Activated CD4-positive, alpha-beta memory T cell treated with anti-CD3 and anti-CD28 coated beads for 36 hours (primary cell): Measurements from ENCODE around the gene GATAD1. TPM values are rescaled to one million over a fixed set of nuclear protein-coding genes. Genes with fewer than 3 reads are reported as not detected.
"Not testable (repeated sequence)": the region's sequence is repeated elsewhere in the genome, so short reads cannot be mapped to it uniquely, and the experiment has no call there.

Experiments
- CTCF ChIA-PET: fragments of 350-600 bp; sonication (Branson Sonifier 250); formaldehyde crosslinking; loops from one replicate; lab custom pipeline; 2021; ENCODE audit warnings: antibody characterized with exemption, inconsistent platforms; lab: Charles Lee
- POLR2A ChIA-PET: fragments of 350-600 bp; sonication (Branson Sonifier 250); formaldehyde crosslinking; loops from one replicate; lab custom pipeline; 2021; ENCODE audit warnings: antibody characterized with exemption; lab: Charles Lee
- DNase-seq: peaks from one replicate; pipeline ENCODE4 v3.0.0-alpha.2; 2020
- H3K27ac Mint-ChIP-seq: one replicate; pipeline ENCODE4 v1.8.0; 2021; ENCODE audit warnings: mixed read lengths
- H3K27me3 Mint-ChIP-seq: one replicate; pipeline ENCODE4 v1.8.0; 2021; ENCODE audit warnings: mixed read lengths
- H3K36me3 Mint-ChIP-seq: one replicate; pipeline ENCODE4 v1.8.0; 2021; ENCODE audit warnings: mixed read lengths
- H3K4me1 Mint-ChIP-seq: one replicate; pipeline ENCODE4 v1.8.0; 2021; ENCODE audit warnings: low read depth, mixed read lengths
- H3K4me3 Mint-ChIP-seq: one replicate; pipeline ENCODE4 v1.8.0; 2021; ENCODE audit warnings: mild to moderate bottlenecking, mixed read lengths
- H3K9me3 Mint-ChIP-seq: one replicate; pipeline ENCODE4 v1.8.0; 2021; ENCODE audit warnings: mixed read lengths
- intact Hi-C: fragments of 100-400 bp; cut with micrococcal nuclease; formaldehyde crosslinking; loops from one replicate; pipeline ENCODE4 v1.15.1; 2023
- total RNA-seq, 2 experiments: library from RNA; stranded (reverse); gene quantifications; one replicate each; pipeline ENCODE4 v1.2.3, GENCODE V29; 2021

Gene GATAD1
- total RNA-seq, 2 experiments from 2014 or later = 19.4 to 21.2 TPM

DNA sequence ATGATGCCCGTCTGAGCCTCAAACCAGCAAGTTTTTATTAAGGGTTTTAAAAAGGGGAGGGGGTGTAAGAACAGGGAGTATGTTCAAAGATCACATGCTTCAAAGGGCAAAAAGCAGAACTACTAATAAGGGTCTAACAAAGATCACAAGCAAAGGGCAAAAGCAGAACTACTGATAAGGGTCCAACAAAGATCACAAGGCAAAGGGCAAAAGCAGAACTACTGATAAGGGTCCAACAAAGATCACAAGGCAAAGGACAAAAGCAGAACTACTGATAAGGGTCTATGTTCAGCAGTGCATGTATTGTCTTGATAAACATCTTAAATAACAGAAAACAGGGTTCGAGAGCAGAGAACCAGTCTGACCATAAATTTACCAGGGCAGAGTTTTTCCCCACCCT lies 4.6 kb upstream of the GATAD1 start:
- DNase-seq, intact Hi-C loops, H3K27ac Mint-ChIP-seq, H3K9me3 Mint-ChIP-seq, H3K36me3 Mint-ChIP-seq, POLR2A ChIA-PET, H3K27me3 Mint-ChIP-seq, CTCF ChIA-PET, H3K4me1 Mint-ChIP-seq, H3K4me3 Mint-ChIP-seq: not testable (repeated sequence)

DNA sequence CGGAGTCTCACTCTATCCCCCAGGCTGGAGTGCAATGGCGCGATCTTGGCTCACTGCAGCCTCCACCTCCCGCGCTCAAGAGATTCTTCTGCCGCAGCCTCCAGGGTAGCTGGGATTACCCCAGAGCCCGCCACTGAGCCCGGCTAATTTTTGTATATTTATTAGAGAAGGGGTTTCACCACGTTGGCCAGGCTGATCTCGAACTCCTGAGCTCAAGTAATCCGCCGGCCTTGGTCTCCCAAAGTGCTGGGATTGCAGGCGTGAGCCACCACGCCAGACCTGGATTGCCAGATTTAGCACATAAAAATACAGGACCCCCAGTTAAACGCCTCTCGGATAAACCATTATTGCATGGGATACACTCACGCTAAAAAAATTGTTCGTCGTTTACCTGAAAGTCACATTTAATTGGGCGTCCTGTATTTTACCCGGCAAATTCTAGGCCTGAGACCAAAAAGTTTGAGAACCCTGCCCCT lies 375 bp upstream of the GATAD1 start:
- Mint-ChIP-seq H3K36me3 (peaks cover 16% of the 10 kb centered on the region), H3K4me3 (peak overlapping the region; percentile 77), H3K27ac (peak overlapping the region; percentile 81), H3K9me3 (no peaks in the 10 kb centered on the region), H3K27me3 (no peaks in the 10 kb centered on the region), H3K4me1 (peaks cover 16% of the 10 kb centered on the region)
- intact Hi-C loops = loop anchor here (1.0 to 5.0 kb wide), 7 partner anchors 23 to 1185 kb away; partner anchors contain the start of genes CYP51A1, FZD1, LRRD1 and PEX1
- no peak for DNase-seq
- CTCF ChIA-PET = interaction anchor here (0.6 to 5.4 kb wide), 31 partner anchors 11 to 1992 kb away, joined by 3 to 125 read pairs (median 5); partner anchors contain the start of genes AKAP9, ANKIB1, CYP51A1 and KRIT1
- POLR2A ChIA-PET = interaction anchor here (0.6 to 3.1 kb wide), 7 partner anchors 16 to 507 kb away, joined by 3 to 17 read pairs (median 4); partner anchors contain the start of genes ANKIB1, CYP51A1, KRIT1 and PEX1

DNA sequence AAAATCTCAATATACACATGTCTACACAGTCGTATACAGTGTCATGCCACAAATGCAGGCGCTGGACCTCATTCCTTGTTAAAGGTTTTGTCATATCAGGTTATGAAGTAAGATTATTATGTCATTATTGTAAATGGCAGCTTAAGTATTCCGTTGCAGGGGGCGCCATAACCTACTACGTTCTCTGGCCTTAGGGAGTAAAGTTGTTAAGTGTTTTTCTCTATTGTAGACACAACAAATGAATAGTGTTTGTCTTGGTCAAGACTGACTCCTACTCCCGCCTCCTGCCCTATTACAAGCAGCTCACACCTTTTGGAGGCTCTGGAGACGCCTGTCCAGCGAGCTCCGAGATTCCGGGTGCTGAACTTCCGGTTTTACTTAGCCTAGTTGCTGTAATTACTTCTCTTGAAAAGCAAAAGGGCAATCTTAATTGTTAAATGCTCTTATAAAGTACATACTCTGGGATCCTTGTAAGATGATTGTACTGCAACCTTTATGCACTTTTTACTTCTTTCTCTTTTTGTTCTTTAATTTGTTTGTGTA lies 994 bp downstream of the GATAD1 start:
- DNase-seq = peak; percentile 66
- Mint-ChIP-seq H3K27me3 (no peaks in the 10 kb centered on the region), H3K36me3 (peaks cover 16% of the 10 kb centered on the region), H3K9me3 (no peaks in the 10 kb centered on the region), H3K27ac (peak overlapping the region; percentile 81), H3K4me1 (peaks cover 16% of the 10 kb centered on the region), H3K4me3 (peak overlapping the region; percentile 82)
- POLR2A ChIA-PET = interaction anchor here (0.6 to 3.1 kb wide), 6 partner anchors 12 to 577 kb away, joined by 3 to 17 read pairs (median 6); partner anchors contain the start of genes ANKIB1, CYP51A1, KRIT1 and PEX1
- intact Hi-C loops = loop anchor here (1.0 to 5.0 kb wide), 5 partner anchors 203 to 1186 kb away; partner anchors contain the start of genes AKAP9, ANKIB1, FZD1 and KRIT1
- CTCF ChIA-PET = interaction anchor here (1.0 to 5.4 kb wide), 22 partner anchors 9 to 670 kb away, joined by 3 to 125 read pairs (median 6); partner anchors contain the start of genes ANKIB1, KRIT1, LRRD1 and MTERF1

DNA sequence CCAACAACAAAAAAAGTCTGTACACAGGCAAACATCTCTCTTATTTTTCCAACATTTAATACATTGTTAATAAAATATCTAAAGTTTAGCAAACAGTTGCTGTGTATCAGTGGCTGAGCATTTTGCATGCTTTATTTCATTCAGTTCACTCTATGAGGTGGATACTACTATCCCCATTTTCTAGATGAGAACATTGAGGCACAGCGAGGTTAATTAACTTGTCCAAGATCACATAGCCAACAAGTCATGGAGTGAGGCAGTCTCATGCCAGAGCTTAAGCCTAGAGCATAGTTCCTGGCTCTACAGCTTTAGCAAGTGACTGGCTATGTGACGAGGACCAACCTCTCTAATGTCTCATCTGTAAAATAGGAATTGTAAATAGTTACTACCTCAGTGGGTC lies 4.4 kb downstream of the GATAD1 start:
- H3K9me3 Mint-ChIP-seq = no peaks in the 10 kb centered on the region
- H3K4me1 Mint-ChIP-seq = peaks cover 12% of the 10 kb centered on the region
- H3K36me3 Mint-ChIP-seq = peaks cover 27% of the 10 kb centered on the region
- no peak overlapping the region for H3K27ac Mint-ChIP-seq
- H3K4me3 Mint-ChIP-seq = no peak overlapping the region
- no peak for DNase-seq
- ChIA-PET POLR2A (no interaction called here), CTCF (interaction anchor here (2.0 kb wide), 1 partner anchor 9 kb away, joined by 10 read pairs; no protein-coding TSS in a partner anchor)
- intact Hi-C loops = no loop called here
- no peaks in the 10 kb centered on the region for H3K27me3 Mint-ChIP-seq

DNA sequence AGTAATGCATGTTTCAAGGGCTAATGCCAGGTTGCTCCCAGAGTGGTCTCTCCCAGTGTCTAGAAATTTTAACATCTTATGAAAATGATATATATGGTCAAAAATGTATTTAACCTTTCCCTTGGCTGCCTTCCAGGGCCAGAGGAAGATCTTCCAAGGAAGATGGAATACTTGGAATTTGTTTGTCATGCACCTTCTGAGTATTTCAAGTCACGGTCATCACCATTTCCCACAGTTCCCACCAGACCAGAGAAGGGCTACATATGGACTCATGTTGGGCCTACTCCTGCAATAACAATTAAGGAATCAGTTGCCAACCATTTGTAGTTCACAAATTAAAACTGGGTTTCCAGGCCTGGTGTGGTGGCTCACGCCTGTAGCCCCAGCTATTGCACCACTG lies 9.0 kb downstream of the GATAD1 start:
- ChIA-PET CTCF (interaction anchor here (2.7 kb wide), 1 partner anchor 9 kb away, joined by 14 read pairs; the partner anchor contains the start of gene GATAD1), POLR2A (no interaction called here)

DNA sequence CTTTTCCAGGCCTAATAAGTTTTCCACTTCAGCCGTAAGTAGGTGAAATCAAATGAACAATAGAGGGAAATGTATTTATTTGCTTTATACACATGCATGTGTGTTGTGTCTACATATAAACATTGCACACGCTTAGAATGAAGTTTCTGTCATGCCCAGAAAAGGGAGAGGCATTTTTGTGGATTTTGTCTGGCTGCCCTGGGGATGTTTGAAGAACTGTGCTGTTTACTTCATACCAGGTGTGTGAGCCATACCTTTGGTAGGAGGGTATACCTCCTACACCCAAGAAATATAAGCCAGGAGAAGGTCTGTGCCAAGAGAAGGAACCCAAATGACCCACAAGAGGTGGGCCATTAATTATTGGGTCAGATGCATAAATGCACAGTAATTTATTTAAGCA lies 12.8 kb downstream of the GATAD1 start:
- intact Hi-C loops = loop anchor here (5.0 kb wide), 1 partner anchor 283 kb away; the partner anchor contains the start of gene LRRD1
- Mint-ChIP-seq H3K36me3 (peaks cover 7% of the 10 kb centered on the region), H3K4me3 (no peak overlapping the region), H3K9me3 (no peaks in the 10 kb centered on the region), H3K27me3 (no peaks in the 10 kb centered on the region), H3K27ac (no peak overlapping the region), H3K4me1 (no peaks in the 10 kb centered on the region)
- CTCF ChIA-PET = interaction anchor here (1.2 to 3.0 kb wide), 3 partner anchors 9 to 117 kb away, joined by 3 to 13 read pairs (median 10); partner anchors contain the start of gene GATAD1
- POLR2A ChIA-PET = interaction anchor here (1.2 kb wide), 1 partner anchor 12 kb away, joined by 3 read pairs; no protein-coding TSS in a partner anchor
- no peak for DNase-seq

More for the DNA sequence above, 9.0 kb downstream of the GATAD1 start:
- H3K27ac Mint-ChIP-seq = no peak overlapping the region
- H3K27me3 Mint-ChIP-seq = no peaks in the 10 kb centered on the region
- H3K9me3 Mint-ChIP-seq = no peaks in the 10 kb centered on the region
- no peak overlapping the region for H3K4me3 Mint-ChIP-seq
- no peaks in the 10 kb centered on the region for H3K4me1 Mint-ChIP-seq
- peaks cover 14% of the 10 kb centered on the region for H3K36me3 Mint-ChIP-seq
- no peak for DNase-seq
- intact Hi-C loops = no loop called here

DNA sequence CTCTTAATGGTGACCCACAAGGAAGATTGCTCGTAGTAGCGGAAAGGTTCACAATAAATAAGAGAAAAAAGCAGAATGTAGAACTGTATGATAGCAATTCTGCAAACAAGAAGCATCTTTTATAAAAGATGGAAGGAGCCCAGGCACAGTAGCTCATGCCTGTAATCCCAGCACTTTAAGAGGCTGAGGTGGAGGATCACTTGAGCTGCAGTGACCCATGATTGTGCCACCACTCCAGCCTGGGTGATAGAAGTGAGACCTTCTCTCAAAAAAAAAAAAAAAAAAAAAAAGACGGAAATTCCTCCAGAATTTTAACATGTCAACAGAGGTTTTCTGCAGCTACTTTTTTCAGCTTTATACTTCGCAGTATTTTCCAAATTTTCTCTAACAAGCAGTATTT lies 13.2 kb downstream of the GATAD1 start:
- H3K27me3 Mint-ChIP-seq = no peaks in the 10 kb centered on the region
- CTCF ChIA-PET = interaction anchor here (0.7 to 3.0 kb wide), 11 partner anchors 10 to 327 kb away, joined by 3 to 13 read pairs (median 3); partner anchors contain the start of genes GATAD1, PEX1 and RBM48

DNA sequence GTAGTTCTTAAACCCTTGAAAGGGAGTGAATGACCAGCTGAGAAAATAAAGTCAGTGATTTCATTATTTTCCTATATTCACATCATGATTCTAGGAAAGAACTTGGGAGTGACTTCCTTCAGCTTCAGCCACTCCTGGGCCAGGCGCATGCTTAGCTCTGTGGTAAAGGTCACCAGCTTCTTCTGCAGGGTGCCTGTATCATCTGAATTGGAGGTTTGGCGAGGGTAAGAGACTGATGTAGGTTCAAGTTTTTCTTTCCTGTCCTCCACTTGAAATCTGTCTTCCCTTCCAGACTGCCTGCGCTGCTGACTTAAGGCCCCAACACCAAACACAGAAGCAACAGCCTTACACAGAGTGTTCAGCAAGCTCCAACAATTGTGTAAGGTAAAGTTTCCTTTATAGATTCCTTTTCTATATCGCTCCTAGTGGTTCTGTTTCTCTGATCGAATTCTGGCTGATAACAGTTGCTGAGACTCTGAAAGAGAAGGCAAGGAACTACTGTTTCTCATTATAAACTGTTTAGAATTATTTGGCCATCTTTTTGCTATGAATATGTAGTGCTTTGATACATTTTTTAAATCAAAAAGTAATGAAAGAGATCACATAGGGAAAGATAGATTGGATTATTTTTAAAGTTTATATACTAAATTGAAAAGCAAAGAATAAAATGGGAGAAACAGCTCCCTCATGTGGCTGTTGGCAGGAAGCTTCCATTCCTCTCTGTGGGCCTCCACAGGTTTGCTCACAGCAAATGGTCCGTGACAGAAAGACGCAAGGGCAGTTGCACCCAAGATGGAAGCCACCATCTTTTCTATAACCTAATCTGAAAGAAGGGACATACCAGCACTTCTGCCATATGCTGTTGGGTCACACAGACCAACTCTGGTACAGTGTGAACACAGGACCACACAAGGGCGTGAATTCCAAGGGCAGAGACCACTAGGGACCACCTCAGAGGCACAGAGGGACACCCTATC lies 14.0 kb downstream of the GATAD1 start:
- CTCF ChIA-PET = interaction anchor here (0.5 to 3.0 kb wide), 18 partner anchors 11 to 328 kb away, joined by 3 to 13 read pairs (median 3); partner anchors contain the start of genes GATAD1, PEX1 and RBM48
- Mint-ChIP-seq H3K4me1 (no peaks in the 10 kb centered on the region), H3K36me3 (peaks cover 5% of the 10 kb centered on the region), H3K27me3 (no peaks in the 10 kb centered on the region), H3K9me3 (no peaks in the 10 kb centered on the region), H3K27ac (no peak overlapping the region), H3K4me3 (no peak overlapping the region)
- POLR2A ChIA-PET = no interaction called here
- intact Hi-C loops = loop anchor here (1.0 to 5.0 kb wide), 2 partner anchors 37 to 284 kb away; partner anchors contain the start of gene LRRD1
- peak; percentile 41 for DNase-seq

More for the DNA sequence above, 13.2 kb downstream of the GATAD1 start:
- no peaks in the 10 kb centered on the region for H3K4me1 Mint-ChIP-seq
- DNase-seq = no peak
- H3K4me3 Mint-ChIP-seq = no peak overlapping the region
- POLR2A ChIA-PET = interaction anchor here (1.2 kb wide), 1 partner anchor 13 kb away, joined by 3 read pairs; no protein-coding TSS in a partner anchor
- intact Hi-C loops = loop anchor here (5.0 kb wide), 1 partner anchor 283 kb away; the partner anchor contains the start of gene LRRD1
- no peaks in the 10 kb centered on the region for H3K9me3 Mint-ChIP-seq
- peaks cover 7% of the 10 kb centered on the region for H3K36me3 Mint-ChIP-seq
- no peak overlapping the region for H3K27ac Mint-ChIP-seq

DNA sequence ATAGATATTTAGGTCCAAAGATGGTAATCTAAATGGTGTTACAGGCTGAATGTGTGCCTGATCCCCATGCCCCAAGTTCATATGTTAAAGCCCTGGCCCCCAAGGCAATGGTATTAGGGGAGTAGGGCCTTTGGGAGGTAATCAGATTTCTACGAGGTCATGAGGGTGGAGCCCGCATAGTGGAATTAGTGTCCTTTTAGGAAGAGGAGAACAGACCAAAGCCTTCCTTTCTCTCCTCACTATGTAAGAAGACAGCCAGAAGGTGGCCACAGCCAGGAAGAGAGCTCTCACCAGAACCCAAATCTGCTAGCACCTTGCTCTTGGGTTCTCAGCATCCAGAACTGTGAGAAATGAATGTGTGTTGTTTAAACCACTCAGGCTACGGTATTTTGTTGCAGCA lies 15.3 kb downstream of the GATAD1 start:
- DNase-seq = no peak
- no peaks in the 10 kb centered on the region for H3K4me1 Mint-ChIP-seq
- H3K27me3 Mint-ChIP-seq = no peaks in the 10 kb centered on the region
- ChIA-PET POLR2A (no interaction called here), CTCF (no interaction called here)
- no peak overlapping the region for H3K4me3 Mint-ChIP-seq
- H3K9me3 Mint-ChIP-seq = no peaks in the 10 kb centered on the region
- H3K36me3 Mint-ChIP-seq = peaks cover 4% of the 10 kb centered on the region
- H3K27ac Mint-ChIP-seq = no peak overlapping the region
- intact Hi-C loops = loop anchor here (5.0 kb wide), 1 partner anchor 285 kb away; the partner anchor contains the start of gene LRRD1

DNA sequence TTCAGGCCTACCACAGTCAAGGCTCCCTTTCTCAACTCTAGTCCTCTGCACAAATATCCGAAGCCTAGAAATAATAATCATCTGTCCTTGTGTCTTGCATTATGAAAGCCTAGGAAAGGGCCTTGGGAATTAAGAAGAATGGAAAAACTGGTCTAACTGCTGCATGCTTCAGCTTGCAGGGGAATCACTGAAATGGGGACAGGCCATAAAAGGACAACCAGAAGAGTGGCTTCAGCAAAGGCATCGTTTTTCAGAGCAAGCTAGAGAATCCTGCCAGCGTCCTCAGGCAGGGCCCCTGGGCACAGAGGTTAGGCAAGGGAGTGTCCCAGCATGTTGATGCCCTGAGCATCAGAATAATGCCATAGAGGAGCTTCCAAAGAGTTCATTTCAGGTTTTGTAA lies 17.2 kb downstream of the GATAD1 start:
- no peaks in the 10 kb centered on the region for H3K27me3 Mint-ChIP-seq
- H3K4me3 Mint-ChIP-seq = no peak overlapping the region
- peaks cover 13% of the 10 kb centered on the region for H3K9me3 Mint-ChIP-seq
- intact Hi-C loops = loop anchor here (5.0 kb wide), 1 partner anchor 287 kb away; the partner anchor contains the start of gene LRRD1
- POLR2A ChIA-PET = no interaction called here
- DNase-seq = no peak
- H3K27ac Mint-ChIP-seq = no peak overlapping the region
- H3K36me3 Mint-ChIP-seq = peaks cover 8% of the 10 kb centered on the region
- no peaks in the 10 kb centered on the region for H3K4me1 Mint-ChIP-seq
- CTCF ChIA-PET = interaction anchor here (1.9 kb wide), 1 partner anchor 41 kb away, joined by 7 read pairs; no protein-coding TSS in a partner anchor

DNA sequence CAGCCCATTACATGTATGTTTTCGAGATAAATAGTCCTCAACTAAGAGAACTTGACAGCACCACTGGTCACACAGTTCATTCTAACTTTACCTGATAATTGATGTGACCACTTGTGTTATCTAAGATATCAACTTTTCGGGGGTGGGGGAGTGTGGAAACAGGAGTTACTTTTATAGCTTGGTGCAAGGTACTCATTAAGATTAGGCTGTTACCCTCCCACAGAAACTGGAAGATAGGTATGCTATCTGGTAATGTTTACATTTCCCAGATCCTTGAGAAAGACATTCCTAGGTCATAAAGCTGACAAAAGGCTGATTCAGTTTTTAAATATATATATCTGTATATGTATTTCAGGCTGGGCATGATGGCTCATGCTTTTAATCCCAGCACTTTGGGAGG lies 19.4 kb downstream of the GATAD1 start:
- CTCF ChIA-PET = interaction anchor here (0.7 kb wide), 1 partner anchor 9 kb away, joined by 3 read pairs; no protein-coding TSS in a partner anchor
- Mint-ChIP-seq H3K27ac (no peak overlapping the region), H3K36me3 (peaks cover 8% of the 10 kb centered on the region), H3K4me1 (no peaks in the 10 kb centered on the region), H3K9me3 (peaks cover 13% of the 10 kb centered on the region), H3K27me3 (no peaks in the 10 kb centered on the region), H3K4me3 (no peak overlapping the region)
- POLR2A ChIA-PET = no interaction called here
- DNase-seq = no peak
- intact Hi-C loops = no loop called here
